Mucosa of descending colon (tissue), 3 donors: ENCODE results near the gene TRAPPC1. TPM values are rescaled to one million over a fixed set of nuclear protein-coding genes. Genes with fewer than 3 reads are reported as not detected.

Experiments
- ATAC-seq: fragments of 200-7000 bp; cut with Tn5 transposase; one replicate; pipeline ENCODE4 v1.9.1; 2020; ENCODE audit warnings: mild to moderate bottlenecking, moderate library complexity
- DNase-seq, 3 donors: peaks; one replicate each; pipeline ENCODE4 v3.0.0-alpha.2; 2020
- H3K36me3 ChIP-seq: fragments of 200-600 bp; one replicate; pipeline ENCODE4 v1.8.0; 2021; ENCODE audit warnings: low read depth, mild to moderate bottlenecking
- H3K4me1 ChIP-seq: fragments of 200-600 bp; one replicate; pipeline ENCODE4 v1.8.0; 2021; ENCODE audit warnings: low read depth, mild to moderate bottlenecking
- H3K4me3 ChIP-seq: fragments of 200-600 bp; one replicate; pipeline ENCODE4 v1.8.0; 2021; ENCODE audit warnings: mild to moderate bottlenecking
- H3K9me3 ChIP-seq: fragments of 200-600 bp; one replicate; pipeline ENCODE4 v1.8.0; 2021; ENCODE audit warnings: mild to moderate bottlenecking
- intact Hi-C, 2 donors: fragments of 100-400 bp; cut with DNase I in 1 of 2; cut with micrococcal nuclease in 1 of 2; formaldehyde crosslinking; loops; one replicate each; pipeline versions ENCODE4 v1.11.0 to v1.11.1; 2022; cut with DNase I, micrococcal nuclease
- total RNA-seq, 3 donors: library from RNA; stranded (reverse); fragmentation: NEBNext Ultra II Directional in 2 of 3; extraction: Animal tissue kit (Norgen Biotek cat#: 25700) in 2 of 3; gene quantifications; one replicate each; pipeline versions ENCODE4 v1.2.1 to v1.2.4, GENCODE V29; 2021 to 2023
- TF ChIP-seq, protein P1 (sequence below): fragments of 200-600 bp; IDR thresholded peaks from one replicate; pipeline ENCODE4 v1.8.0; 2022; ENCODE audit warnings: antibody characterized with exemption, mild to moderate bottlenecking
- donor health status: DM: no; HTN: no; CAD: no; lungs with moderate emphysema.
- donor health status: DM: no; HTN: no; CAD: no.
- donor health status: DM: no; HTN: yes; CAD: no.

Gene TRAPPC1
- total RNA-seq, 3 donors from 2014 or later: 86.2 to 116 (median 114) TPM

DNA sequence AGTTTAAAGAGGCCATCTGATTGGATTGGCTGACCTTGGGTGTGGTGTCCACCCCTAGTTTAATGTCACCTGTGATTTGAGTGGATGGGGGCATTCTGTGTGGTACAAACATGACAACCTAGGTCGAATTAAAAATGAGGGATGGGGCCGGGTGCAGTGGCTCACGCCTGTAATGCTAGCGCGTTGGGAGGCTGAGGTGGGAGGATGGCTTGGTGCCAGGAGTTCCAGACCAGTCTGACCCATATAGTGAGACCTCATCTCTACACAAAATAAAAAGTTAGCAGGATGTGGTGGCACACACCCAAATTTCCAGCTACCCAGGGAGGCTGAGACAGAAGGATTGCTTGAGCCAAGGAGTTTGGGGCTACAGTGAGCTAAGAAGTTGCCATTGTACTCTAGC lies 14.7 kb upstream of the TRAPPC1 start:
- ATAC-seq (no peak), DNase-seq (no peak)
- no peak overlapping the region for H3K4me3 ChIP-seq
- TF ChIP-seq, protein P1, sequence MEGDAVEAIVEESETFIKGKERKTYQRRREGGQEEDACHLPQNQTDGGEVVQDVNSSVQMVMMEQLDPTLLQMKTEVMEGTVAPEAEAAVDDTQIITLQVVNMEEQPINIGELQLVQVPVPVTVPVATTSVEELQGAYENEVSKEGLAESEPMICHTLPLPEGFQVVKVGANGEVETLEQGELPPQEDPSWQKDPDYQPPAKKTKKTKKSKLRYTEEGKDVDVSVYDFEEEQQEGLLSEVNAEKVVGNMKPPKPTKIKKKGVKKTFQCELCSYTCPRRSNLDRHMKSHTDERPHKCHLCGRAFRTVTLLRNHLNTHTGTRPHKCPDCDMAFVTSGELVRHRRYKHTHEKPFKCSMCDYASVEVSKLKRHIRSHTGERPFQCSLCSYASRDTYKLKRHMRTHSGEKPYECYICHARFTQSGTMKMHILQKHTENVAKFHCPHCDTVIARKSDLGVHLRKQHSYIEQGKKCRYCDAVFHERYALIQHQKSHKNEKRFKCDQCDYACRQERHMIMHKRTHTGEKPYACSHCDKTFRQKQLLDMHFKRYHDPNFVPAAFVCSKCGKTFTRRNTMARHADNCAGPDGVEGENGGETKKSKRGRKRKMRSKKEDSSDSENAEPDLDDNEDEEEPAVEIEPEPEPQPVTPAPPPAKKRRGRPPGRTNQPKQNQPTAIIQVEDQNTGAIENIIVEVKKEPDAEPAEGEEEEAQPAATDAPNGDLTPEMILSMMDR: no peak
- intact Hi-C loops: no loop called here
- H3K36me3 ChIP-seq: peaks cover 9% of the 10 kb centered on the region
- H3K4me1 ChIP-seq: no peaks in the 10 kb centered on the region
- H3K9me3 ChIP-seq: no peaks in the 10 kb centered on the region

DNA sequence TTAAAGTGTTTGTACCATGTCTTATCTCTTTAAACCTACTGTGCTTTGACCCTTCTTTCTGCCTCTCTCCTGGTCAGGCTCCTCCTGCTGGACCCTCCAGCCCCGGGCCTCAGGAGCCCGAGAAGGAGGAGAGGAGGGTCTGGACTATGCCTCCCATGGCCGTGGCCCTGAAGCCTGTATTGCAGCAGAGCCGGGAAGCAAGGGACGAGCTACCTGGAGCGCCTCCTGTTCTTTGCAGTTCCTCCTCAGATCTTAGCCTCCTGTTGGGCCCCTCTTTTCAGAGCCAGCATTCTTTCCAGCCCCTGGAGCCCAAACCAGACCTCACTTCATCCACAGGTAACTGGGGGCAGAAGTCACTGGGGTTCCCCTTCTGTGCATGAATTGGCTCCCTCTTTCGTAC lies 13.9 kb upstream of the TRAPPC1 start:
- Histone ChIP-seq H3K4me3 (no peak overlapping the region), H3K9me3 (no peaks in the 10 kb centered on the region), H3K4me1 (no peaks in the 10 kb centered on the region), H3K36me3 (peaks cover 9% of the 10 kb centered on the region)
- DNase-seq: no peak
- intact Hi-C loops: no loop called here
- no peak for ATAC-seq
- TF ChIP-seq, protein P1: no peak

DNA sequence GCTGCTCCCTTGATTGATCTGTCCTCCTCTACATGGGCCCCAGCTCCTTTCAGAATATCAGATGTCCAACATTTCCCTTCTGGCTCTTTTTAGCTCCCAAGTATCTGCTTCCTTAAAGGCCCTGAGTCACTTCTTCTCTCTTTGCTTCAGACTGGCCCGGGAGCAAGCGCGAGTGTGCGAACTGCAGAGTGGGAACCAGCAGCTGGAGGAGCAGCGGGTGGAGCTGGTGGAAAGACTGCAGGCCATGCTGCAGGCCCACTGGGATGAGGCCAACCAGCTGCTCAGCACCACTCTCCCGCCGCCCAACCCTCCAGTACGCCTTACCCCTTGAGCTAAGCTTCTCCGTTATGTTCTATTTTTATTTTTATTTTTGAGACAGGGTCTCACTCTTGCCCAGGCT lies 12.6 kb upstream of the TRAPPC1 start:
- intact Hi-C loops: no loop called here
- TF ChIP-seq, protein P1: no peak
- peaks cover 9% of the 10 kb centered on the region for H3K36me3 ChIP-seq

GRCh38 chr17:7943291-7943690 lies 11.5 kb upstream of the TRAPPC1 start:
- DNase-seq: no peak
- Histone ChIP-seq H3K4me3 (no peak overlapping the region), H3K9me3 (no peaks in the 10 kb centered on the region), H3K36me3 (peaks cover 9% of the 10 kb centered on the region), H3K4me1 (no peaks in the 10 kb centered on the region)
- TF ChIP-seq, protein P1: no peak
- ATAC-seq: no peak
- intact Hi-C loops: no loop called here

More for the DNA sequence above, 12.6 kb upstream of the TRAPPC1 start:
- no peak overlapping the region for H3K4me3 ChIP-seq
- ATAC-seq (no peak), DNase-seq (no peak)
- no peaks in the 10 kb centered on the region for H3K9me3 ChIP-seq
- no peaks in the 10 kb centered on the region for H3K4me1 ChIP-seq

DNA sequence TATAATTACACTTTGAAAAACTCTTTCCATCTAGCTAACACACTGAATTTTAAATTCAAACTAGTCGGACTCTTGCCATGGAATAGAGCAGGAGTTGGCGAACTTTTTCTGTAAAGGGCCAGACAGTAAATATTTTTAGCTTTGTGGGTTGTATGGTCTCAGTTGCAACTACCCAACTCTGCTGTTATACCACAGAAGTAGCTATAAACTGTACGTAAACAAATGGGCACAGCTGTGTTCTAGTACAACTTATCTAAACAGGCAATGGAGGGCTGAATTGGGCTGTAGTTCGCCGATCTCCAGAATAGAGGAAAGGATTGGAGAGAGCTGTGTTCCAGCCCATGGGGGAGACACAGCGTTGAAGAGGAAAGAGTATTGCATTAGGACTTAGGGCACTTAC lies 9.0 kb upstream of the TRAPPC1 start:
- DNase-seq: no peak
- Histone ChIP-seq H3K36me3 (peaks cover 9% of the 10 kb centered on the region), H3K4me1 (no peaks in the 10 kb centered on the region), H3K4me3 (no peak overlapping the region), H3K9me3 (no peaks in the 10 kb centered on the region)
- intact Hi-C loops: no loop called here
- TF ChIP-seq, protein P1: no peak
- ATAC-seq: no peak

GRCh38 chr17:7940034-7940433 lies 8.3 kb upstream of the TRAPPC1 start:
- intact Hi-C loops: no loop called here
- Histone ChIP-seq H3K9me3 (no peaks in the 10 kb centered on the region), H3K4me1 (no peaks in the 10 kb centered on the region), H3K4me3 (no peak overlapping the region), H3K36me3 (peaks cover 9% of the 10 kb centered on the region)
- no peak for DNase-seq
- ATAC-seq: no peak
- TF ChIP-seq, protein P1: no peak
